DND-41 (cell line): Measurements from ENCODE around the gene MORN5.

Experiments
- ATAC-seq: fragments of 200-7000 bp; cut with Tn5 transposase; 3 replicates; pipeline ENCODE4 v1.9.1; 2021; ENCODE audit warnings: low read depth; ENCODE audit not compliant: insufficient read depth
- DNase-seq: peaks from one replicate; pipeline ENCODE4 v3.0.0-alpha.2; 2020
- H2AFZ ChIP-seq: 2 replicates; pipeline ENCODE4 v1.6.0; 2012; ENCODE audit warnings: low read depth, low read length
- H3K27ac ChIP-seq: 2 replicates; pipeline ENCODE4 v1.5.1; 2012; ENCODE audit warnings: low read length, inconsistent platforms
- H3K27me3 ChIP-seq: fragments of 200-600 bp; sonication (generic); 2 replicates; pipeline ENCODE4 v1.6.0; 2012; ENCODE audit warnings: low read length, mild to moderate bottlenecking, inconsistent platforms; ENCODE audit not compliant: insufficient read depth, poor library complexity
- H3K36me3 ChIP-seq: 2 replicates; pipeline ENCODE4 v1.5.1; 2012; ENCODE audit warnings: low read length, inconsistent platforms; ENCODE audit not compliant: insufficient read depth
- H3K4me1 ChIP-seq: 2 replicates; pipeline ENCODE4 v1.5.1; 2012; ENCODE audit warnings: mild to moderate bottlenecking, low read length; ENCODE audit not compliant: insufficient read depth
- H3K4me2 ChIP-seq: 2 replicates; pipeline ENCODE4 v1.6.0; 2012; ENCODE audit warnings: mild to moderate bottlenecking, moderate library complexity, low read length, inconsistent platforms; ENCODE audit not compliant: insufficient read depth
- H3K4me3 ChIP-seq, 2 experiments: fragments of 200-600 bp in 1 of 2; shearing (Covaris generic) in 1 of 2; 2 replicates each; pipeline ENCODE4 v1.5.1; 2012 to 2016; ENCODE audit warnings: inconsistent platforms in 2 of 2, low read length in 2 of 2, mild to moderate bottlenecking in 2 of 2, low read depth in 1 of 2, moderate library complexity in 1 of 2
- H3K79me2 ChIP-seq: 2 replicates; pipeline ENCODE4 v1.6.0; 2012; ENCODE audit warnings: low read length, inconsistent platforms; ENCODE audit not compliant: insufficient read depth
- H3K9ac ChIP-seq: 2 replicates; pipeline ENCODE4 v1.6.0; 2012; ENCODE audit warnings: low read depth, mild to moderate bottlenecking, inconsistent platforms, low read length, moderate library complexity
- H3K9me3 ChIP-seq: 2 replicates; pipeline ENCODE4 v1.5.1; 2012; ENCODE audit warnings: low read length, moderate library complexity, mild to moderate bottlenecking, inconsistent platforms; ENCODE audit not compliant: insufficient read depth, severe bottlenecking
- H4K20me1 ChIP-seq: 2 replicates; pipeline ENCODE4 v1.6.0; 2012; ENCODE audit warnings: low read length; ENCODE audit not compliant: insufficient read depth
- EZH2 ChIP-seq: IDR thresholded peaks from 3 replicates; pipeline ENCODE4 v1.6.1; 2012; ENCODE audit warnings: borderline replicate concordance, low read depth, mild to moderate bottlenecking, moderate library complexity, low read length, inconsistent platforms; ENCODE audit not compliant: severe bottlenecking
- TF ChIP-seq, protein P1 (sequence below): IDR thresholded peaks from 2 replicates; pipeline ENCODE4 v1.5.1; 2012; ENCODE audit warnings: borderline replicate concordance, low read length, moderate library complexity, mild to moderate bottlenecking; ENCODE audit not compliant: poor library complexity, severe bottlenecking; ENCODE audit errors: extremely low read depth

MORN5 gene

DNA sequence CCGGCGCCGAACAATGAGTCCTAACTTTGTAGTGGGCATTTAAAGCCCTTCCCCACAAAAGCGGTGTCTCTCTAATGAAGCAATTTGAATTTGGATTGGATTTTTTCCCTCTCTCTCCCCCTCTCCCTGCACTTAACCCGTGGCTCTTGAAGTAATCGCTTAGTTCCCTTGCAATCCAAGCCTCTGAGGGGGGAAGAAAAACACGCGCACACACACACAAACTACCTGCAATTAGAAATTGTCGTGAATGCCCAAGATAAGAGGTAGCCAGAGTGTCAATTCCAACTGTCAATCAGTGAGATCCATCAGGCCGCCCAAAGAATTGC, 67.8 kb downstream of the MORN5 start:
- Histone ChIP-seq H3K9me3 (no peaks in the 10 kb centered on the region), H3K4me2 (no peak overlapping the region), H3K9ac (no peak overlapping the region), H3K4me1 (no peaks in the 10 kb centered on the region), H3K27me3 (peaks cover 8% of the 10 kb centered on the region), H3K27ac (no peak overlapping the region), H2AFZ (no peak overlapping the region), H3K79me2 (no peaks in the 10 kb centered on the region), H3K4me3 (no peak overlapping the region), H3K36me3 (no peaks in the 10 kb centered on the region), H4K20me1 (no peaks in the 10 kb centered on the region)
- TF ChIP-seq, protein P1, sequence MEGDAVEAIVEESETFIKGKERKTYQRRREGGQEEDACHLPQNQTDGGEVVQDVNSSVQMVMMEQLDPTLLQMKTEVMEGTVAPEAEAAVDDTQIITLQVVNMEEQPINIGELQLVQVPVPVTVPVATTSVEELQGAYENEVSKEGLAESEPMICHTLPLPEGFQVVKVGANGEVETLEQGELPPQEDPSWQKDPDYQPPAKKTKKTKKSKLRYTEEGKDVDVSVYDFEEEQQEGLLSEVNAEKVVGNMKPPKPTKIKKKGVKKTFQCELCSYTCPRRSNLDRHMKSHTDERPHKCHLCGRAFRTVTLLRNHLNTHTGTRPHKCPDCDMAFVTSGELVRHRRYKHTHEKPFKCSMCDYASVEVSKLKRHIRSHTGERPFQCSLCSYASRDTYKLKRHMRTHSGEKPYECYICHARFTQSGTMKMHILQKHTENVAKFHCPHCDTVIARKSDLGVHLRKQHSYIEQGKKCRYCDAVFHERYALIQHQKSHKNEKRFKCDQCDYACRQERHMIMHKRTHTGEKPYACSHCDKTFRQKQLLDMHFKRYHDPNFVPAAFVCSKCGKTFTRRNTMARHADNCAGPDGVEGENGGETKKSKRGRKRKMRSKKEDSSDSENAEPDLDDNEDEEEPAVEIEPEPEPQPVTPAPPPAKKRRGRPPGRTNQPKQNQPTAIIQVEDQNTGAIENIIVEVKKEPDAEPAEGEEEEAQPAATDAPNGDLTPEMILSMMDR = no peak
- no peak for TF ChIP-seq EZH2
- ATAC-seq (no peak), DNase-seq (no peak)

DNA sequence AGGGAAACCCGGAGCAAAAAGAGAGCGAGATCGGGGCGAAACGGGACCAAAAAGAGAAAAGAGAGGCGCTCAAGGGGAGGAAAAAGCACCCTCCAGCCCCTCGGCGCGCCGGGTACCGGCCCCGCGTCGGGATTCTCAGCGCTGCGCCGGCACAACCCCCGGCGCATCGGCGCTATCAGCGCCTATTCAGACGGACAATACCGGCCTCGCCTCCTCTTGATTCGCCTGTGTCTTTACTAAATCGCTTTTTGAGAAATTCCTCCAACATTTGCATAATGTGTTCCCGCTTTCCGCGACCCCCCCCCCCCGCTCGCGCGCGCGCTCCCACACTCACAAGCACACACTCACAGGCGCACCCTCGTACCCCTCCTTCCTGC, 68.5 kb downstream of the MORN5 start:
- no peaks in the 10 kb centered on the region for H3K9me3 ChIP-seq
- ATAC-seq = no peak
- H4K20me1 ChIP-seq = no peaks in the 10 kb centered on the region
- H3K79me2 ChIP-seq = no peaks in the 10 kb centered on the region
- no peak overlapping the region for H3K4me2 ChIP-seq
- H3K4me3 ChIP-seq = no peak overlapping the region
- H2AFZ ChIP-seq = no peak overlapping the region
- peaks cover 8% of the 10 kb centered on the region for H3K27me3 ChIP-seq
- TF ChIP-seq, protein P1 = no peak
- no peak for TF ChIP-seq EZH2
- no peak overlapping the region for H3K9ac ChIP-seq
- no peak for DNase-seq
- no peak overlapping the region for H3K27ac ChIP-seq
- H3K36me3 ChIP-seq = no peaks in the 10 kb centered on the region
- no peaks in the 10 kb centered on the region for H3K4me1 ChIP-seq

DNA sequence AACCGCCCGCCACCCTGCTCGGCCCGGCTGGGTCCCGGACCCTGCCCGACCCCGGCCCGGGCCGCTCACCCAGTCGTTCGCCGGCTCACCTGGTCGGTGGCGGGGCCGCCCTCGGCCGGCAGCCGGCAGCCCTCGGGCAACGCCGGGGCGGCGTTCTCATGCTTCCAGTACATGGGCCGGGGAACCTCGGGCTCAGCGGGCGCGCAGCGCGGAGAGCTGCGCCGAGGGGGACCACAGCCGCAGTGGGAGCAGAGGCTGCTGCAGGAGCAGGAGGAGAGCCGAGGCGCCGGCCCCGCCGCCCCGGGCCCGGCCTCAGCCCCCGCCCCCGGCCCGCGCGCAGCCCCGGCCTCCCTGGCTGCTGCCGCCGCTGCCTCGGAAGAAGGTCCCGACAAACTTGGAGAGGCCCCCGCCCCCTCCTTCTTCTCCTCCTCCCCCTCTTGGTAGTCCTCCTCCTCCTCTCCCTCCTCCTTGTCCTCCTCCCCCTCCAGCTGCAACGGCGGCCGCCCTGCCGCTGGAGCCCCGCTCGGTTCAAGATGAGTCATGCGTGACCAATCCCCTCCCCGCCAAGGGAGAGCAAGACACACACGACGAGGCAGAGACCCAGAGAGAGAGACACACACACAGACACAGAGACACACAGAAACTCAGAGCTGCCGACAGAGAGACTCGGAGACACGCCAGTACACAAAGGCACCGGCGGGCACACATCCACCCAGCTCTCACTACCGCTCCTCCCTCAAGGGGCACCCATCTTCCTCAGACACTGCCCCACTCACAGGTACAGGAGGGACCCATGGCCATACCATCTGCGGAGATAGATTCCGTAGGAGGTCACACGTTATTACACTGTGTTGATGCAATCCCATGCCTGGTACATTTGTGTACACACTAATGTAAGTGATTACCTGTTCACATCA, 69.1 kb downstream of the MORN5 start, which contains the start of gene LHX6:
Gene LHX6, minus strand, starts transcription at position 390 of the 917 bp plus-strand sequence. Its CDS starts 217 bp downstream, at position 173.
- H4K20me1 ChIP-seq = no peaks in the 10 kb centered on the region
- ATAC-seq (no peak), DNase-seq (no peak)
- H3K4me2 ChIP-seq = no peak within 1 kb of the TSS
- no peak within 1 kb of the TSS for H2AFZ ChIP-seq
- no peaks in the 10 kb centered on the region for H3K9me3 ChIP-seq
- no peaks in the 10 kb centered on the region for H3K36me3 ChIP-seq
- no peak for TF ChIP-seq EZH2
- TF ChIP-seq, protein P1 = no peak
- H3K79me2 ChIP-seq = no peaks in the 10 kb centered on the region
- H3K27ac ChIP-seq = no peak within 1 kb of the TSS
- no peak within 1 kb of the TSS for H3K9ac ChIP-seq
- H3K4me1 ChIP-seq = no peaks in the 10 kb centered on the region
- H3K27me3 ChIP-seq = peaks cover 5% of the 10 kb centered on the region
- no peak within 1 kb of the TSS for H3K4me3 ChIP-seq
